Activated gamma-delta T cell treated with anti-CD3 and anti-CD28 coated beads, Interleukin-2, amount 50 U/mL, for 16 hours (primary cell): ENCODE results near the gene ETFRF1.

Experiments
- DNase-seq: peaks from one replicate; pipeline ENCODE4 v3.0.0-alpha.2; 2020; ENCODE audit warnings: low read depth

The ETFRF1 gene

GRCh38 chr12:25195056-25195971 is at the start of gene ETFRF1, which contains the start of gene DNAI7:
ETFRF1 (plus strand) TSS chr12:25195237; CDS start chr12:25203957, 8,720 bp downstream.
DNAI7 (minus strand) TSS chr12:25195160; CDS start chr12:25195078, 82 bp downstream.
- peak; percentile 92 for DNase-seq

GRCh38 chr12:25146686-25147085 is 48.4 kb upstream of the ETFRF1 start:
- DNase-seq = no peak

- DNase-seq = no peak
These were observed 43.6 kb upstream of the ETFRF1 start for GRCh38 chr12:25151476-25151875.

- DNase-seq = no peak
These were observed 43.0 kb upstream of the ETFRF1 start for GRCh38 chr12:25152055-25152454.

GRCh38 chr12:25155022-25155576 is 39.9 kb upstream of the ETFRF1 start:
- DNase-seq = no peak

GRCh38 chr12:25156061-25156460 is 39.0 kb upstream of the ETFRF1 start:
- DNase-seq = no peak

- DNase-seq = no peak
These were observed 32.2 kb upstream of the ETFRF1 start for GRCh38 chr12:25162866-25163265.

- DNase-seq = no peak
These were observed 12.3 kb upstream of the ETFRF1 start for GRCh38 chr12:25182765-25183164.

- no peak for DNase-seq
These were observed 10.9 kb upstream of the ETFRF1 start for GRCh38 chr12:25184132-25184531.

- DNase-seq = no peak
These were observed 8.8 kb upstream of the ETFRF1 start for GRCh38 chr12:25186038-25186787.

GRCh38 chr12:25186788-25187402 is 8.1 kb upstream of the ETFRF1 start:
- DNase-seq = no peak

GRCh38 chr12:25187781-25188180 is 7.3 kb upstream of the ETFRF1 start:
- DNase-seq = no peak

GRCh38 chr12:25189656-25190055 is 5.4 kb upstream of the ETFRF1 start:
- no peak for DNase-seq

GRCh38 chr12:25190793-25191192 is 4.2 kb upstream of the ETFRF1 start:
- DNase-seq = no peak

- no peak for DNase-seq
These were observed 823 bp upstream of the ETFRF1 start for GRCh38 chr12:25194214-25194613.

- no peak for DNase-seq
These were observed 348 bp upstream of the ETFRF1 start for GRCh38 chr12:25194722-25195055.

- no peak for DNase-seq
These were observed 2.6 kb downstream of the ETFRF1 start for GRCh38 chr12:25197608-25198007.

- no peak for DNase-seq
These were observed 5.7 kb downstream of the ETFRF1 start for GRCh38 chr12:25200703-25201102.

GRCh38 chr12:25202137-25202536 is 7.1 kb downstream of the ETFRF1 start:
- no peak for DNase-seq

- DNase-seq = no peak
These were observed 12.4 kb downstream of the ETFRF1 start for GRCh38 chr12:25207411-25207810.

- no peak for DNase-seq
These were observed 12.8 kb downstream of the ETFRF1 start for GRCh38 chr12:25207846-25208245.

GRCh38 chr12:25208554-25208953 is 13.5 kb downstream of the ETFRF1 start:
- DNase-seq = no peak
